C4-2B (cell line): ENCODE results near the gene PRPF6.

Experiments used
- H3K27ac ChIP-seq: fragments of 450-650 bp; 2 replicates; pipeline ENCODE4 v1.5.1; 2017
- CTCF ChIP-seq: fragments of 450-650 bp; conservative IDR thresholded peaks from 2 replicates; pipeline ENCODE4 v1.5.1; 2017; ENCODE audit warnings: mild to moderate bottlenecking
- ZFX ChIP-seq: fragments of 450-650 bp; IDR thresholded peaks from 2 replicates; pipeline ENCODE4 v1.6.1; 2017

The PRPF6 gene

GRCh38 chr20:64022671-64023360, 41.9 kb downstream of the PRPF6 start:
- TF ChIP-seq ZFX (no peak), CTCF (no peak)

DNA sequence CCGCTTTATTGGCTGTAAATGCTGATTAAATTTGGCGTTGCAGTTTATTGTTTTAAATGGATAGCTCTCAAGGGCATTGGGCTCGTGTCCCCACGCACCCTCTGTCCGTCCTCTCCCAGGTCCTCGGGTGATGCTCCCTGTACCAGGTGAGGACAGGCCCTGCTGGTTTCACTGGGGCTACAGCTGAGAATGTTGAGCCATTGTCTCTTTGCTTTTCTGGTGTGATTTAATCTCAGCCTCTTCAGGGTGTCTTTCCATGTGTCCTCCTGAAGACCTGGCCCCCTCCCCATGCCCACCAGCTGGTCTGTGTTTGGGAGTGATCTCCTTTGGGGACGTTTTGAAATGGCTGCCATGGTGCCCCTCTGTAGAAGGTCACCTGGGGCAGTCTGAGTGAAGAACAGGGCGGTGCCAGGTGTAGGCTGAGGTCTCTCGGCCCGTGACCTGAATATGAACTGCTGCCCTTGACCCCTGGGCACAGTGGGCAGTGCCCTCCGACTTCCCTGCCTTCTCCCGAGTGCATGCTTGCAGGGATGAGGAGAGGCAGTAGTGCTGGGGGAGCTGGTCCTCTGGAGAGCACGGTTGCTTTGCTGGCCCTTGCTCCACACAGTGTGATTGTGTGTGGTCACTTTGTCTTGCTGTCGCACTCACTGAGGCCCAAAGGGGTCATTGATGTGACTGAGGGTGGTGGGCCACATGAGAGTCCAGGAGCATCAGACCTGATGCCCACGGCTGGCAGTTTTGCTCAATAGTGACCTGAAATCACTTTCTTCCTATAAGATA, 42.6 kb downstream of the PRPF6 start:
- no peak overlapping the region for H3K27ac ChIP-seq
- no peak for TF ChIP-seq ZFX
- TF ChIP-seq CTCF = no peak

More at GRCh38 chr20:64022671-64023360, 41.9 kb downstream of the PRPF6 start:
- no peak overlapping the region for H3K27ac ChIP-seq

- H3K27ac ChIP-seq = no peak overlapping the region
- TF ChIP-seq CTCF = no peak
- no peak for TF ChIP-seq ZFX
Measured at GRCh38 chr20:64024141-64024990, 43.4 kb downstream of the PRPF6 start.

GRCh38 chr20:64025101-64025825, 44.3 kb downstream of the PRPF6 start:
- TF ChIP-seq ZFX (no peak), CTCF (no peak)
- no peak overlapping the region for H3K27ac ChIP-seq

- TF ChIP-seq ZFX (no peak), CTCF (no peak)
- no peak overlapping the region for H3K27ac ChIP-seq
Measured at GRCh38 chr20:64025826-64026412, 45.0 kb downstream of the PRPF6 start.

DNA sequence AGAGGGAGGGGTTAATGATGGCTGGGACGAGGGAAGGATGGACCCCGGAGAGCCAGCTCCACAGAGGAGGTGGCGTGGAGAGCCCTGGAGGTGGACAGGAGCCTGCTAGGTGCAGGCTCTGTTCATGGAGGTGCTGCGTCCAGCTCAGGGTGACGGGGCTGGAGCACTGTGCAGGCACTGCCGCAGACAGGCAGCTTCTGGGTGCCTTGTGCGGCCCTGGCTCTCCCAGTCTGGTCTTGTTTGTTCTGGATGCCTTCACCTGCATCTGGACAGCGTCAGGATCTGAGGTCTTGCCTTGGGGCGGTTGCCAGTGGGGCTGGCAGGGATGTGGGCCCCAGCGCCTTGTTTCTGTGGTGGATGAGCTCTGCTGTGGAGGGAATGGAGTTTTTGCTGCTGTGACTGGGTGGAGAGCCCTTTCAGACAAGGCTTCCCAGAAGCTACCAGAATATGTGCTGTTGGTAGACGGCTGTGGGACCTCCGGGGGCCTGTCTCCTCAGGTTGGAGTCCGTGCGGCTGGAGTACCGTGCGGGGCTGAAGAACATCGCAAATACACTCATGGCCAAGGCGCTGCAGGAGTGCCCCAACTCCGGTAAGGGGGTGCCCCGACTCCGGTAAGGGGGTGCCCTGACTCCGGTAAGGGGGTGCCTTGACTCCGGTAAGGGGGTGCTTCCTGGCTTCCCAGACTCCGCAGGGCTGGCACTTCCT, 47.2 kb downstream of the PRPF6 start:
- no peak overlapping the region for H3K27ac ChIP-seq
- TF ChIP-seq CTCF (no peak), ZFX (no peak)
